Stomach (tissue), 4 donors: ENCODE measurements around the gene PPP2R5C.

Experiments
- EP300 ChIP-seq: sonication (generic); formaldehyde crosslinking; IDR thresholded peaks from one replicate; pipeline ENCODE4 v1.6.1; 2017; ENCODE audit warnings: antibody characterized with exemption
- POLR2A ChIP-seq, 4 donors: fragments of 450-650 bp; IDR thresholded peaks; one replicate each; pipeline ENCODE4 v1.6.1; 2016; ENCODE audit warnings: antibody characterized with exemption in 4 of 4, control low read depth in 2 of 4, mild to moderate bottlenecking in 1 of 4, moderate library complexity in 1 of 4
- POLR2AphosphoS5 ChIP-seq, 3 donors: sonication (generic); formaldehyde crosslinking; IDR thresholded peaks; one replicate each; pipeline ENCODE4 v1.6.1; 2016; ENCODE audit warnings: antibody characterized with exemption in 3 of 3
- TF ChIP-seq, protein P1 (sequence below), 7 experiments: fragments of 450-650 bp in 4 of 7; fragments of 200-600 bp in 3 of 7; sonication (generic) in 3 of 7; IDR thresholded peaks; one replicate each; pipeline ENCODE4 v1.5.1; 2016 to 2019; ENCODE audit warnings: antibody characterized with exemption in 7 of 7, control low read depth in 2 of 7, mild to moderate bottlenecking in 1 of 7

DNA sequence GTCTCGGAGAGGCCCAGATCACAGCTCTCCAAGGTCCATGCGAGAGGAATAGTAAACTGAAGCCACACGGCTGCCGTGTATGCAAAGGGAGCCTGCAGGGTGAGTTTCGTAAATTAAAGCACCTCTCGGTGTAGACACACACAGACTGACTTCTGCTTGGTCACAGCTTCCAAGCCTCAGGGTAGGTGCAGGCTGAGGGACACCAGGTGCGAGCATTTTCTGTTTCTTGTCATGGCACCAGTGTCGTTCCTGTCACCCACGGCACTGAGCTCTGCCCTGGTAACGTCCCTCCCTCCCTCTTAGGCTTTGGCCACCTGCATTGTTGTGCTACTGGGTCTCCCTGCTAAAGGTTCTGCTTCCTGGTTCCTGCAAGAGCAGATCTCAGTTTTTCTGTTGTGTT, 126.7 kb downstream of the PPP2R5C start:
- TF ChIP-seq POLR2AphosphoS5 (IDR thresholded peaks at IDR 0.05) (no peak), POLR2A (IDR thresholded peaks at IDR 0.05) (no peak), EP300 (no peak)
- TF ChIP-seq, protein P1, sequence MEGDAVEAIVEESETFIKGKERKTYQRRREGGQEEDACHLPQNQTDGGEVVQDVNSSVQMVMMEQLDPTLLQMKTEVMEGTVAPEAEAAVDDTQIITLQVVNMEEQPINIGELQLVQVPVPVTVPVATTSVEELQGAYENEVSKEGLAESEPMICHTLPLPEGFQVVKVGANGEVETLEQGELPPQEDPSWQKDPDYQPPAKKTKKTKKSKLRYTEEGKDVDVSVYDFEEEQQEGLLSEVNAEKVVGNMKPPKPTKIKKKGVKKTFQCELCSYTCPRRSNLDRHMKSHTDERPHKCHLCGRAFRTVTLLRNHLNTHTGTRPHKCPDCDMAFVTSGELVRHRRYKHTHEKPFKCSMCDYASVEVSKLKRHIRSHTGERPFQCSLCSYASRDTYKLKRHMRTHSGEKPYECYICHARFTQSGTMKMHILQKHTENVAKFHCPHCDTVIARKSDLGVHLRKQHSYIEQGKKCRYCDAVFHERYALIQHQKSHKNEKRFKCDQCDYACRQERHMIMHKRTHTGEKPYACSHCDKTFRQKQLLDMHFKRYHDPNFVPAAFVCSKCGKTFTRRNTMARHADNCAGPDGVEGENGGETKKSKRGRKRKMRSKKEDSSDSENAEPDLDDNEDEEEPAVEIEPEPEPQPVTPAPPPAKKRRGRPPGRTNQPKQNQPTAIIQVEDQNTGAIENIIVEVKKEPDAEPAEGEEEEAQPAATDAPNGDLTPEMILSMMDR (IDR thresholded peaks at IDR 0.05): no peak
